ENCODE data around the gene ELP4.

ELP4 gene

GRCh38 chr11:31828217-31828616, 318.6 kb downstream of the ELP4 start:
- TF ChIP-seq, protein P1, sequence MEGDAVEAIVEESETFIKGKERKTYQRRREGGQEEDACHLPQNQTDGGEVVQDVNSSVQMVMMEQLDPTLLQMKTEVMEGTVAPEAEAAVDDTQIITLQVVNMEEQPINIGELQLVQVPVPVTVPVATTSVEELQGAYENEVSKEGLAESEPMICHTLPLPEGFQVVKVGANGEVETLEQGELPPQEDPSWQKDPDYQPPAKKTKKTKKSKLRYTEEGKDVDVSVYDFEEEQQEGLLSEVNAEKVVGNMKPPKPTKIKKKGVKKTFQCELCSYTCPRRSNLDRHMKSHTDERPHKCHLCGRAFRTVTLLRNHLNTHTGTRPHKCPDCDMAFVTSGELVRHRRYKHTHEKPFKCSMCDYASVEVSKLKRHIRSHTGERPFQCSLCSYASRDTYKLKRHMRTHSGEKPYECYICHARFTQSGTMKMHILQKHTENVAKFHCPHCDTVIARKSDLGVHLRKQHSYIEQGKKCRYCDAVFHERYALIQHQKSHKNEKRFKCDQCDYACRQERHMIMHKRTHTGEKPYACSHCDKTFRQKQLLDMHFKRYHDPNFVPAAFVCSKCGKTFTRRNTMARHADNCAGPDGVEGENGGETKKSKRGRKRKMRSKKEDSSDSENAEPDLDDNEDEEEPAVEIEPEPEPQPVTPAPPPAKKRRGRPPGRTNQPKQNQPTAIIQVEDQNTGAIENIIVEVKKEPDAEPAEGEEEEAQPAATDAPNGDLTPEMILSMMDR (conservative IDR thresholded peaks at IDR 0.05) = no peak
- H3K27ac ChIP-seq = no peak overlapping the region

- no peak overlapping the region for H3K27ac ChIP-seq
- TF ChIP-seq, protein P1 (conservative IDR thresholded peaks at IDR 0.05) = no peak
Observed at GRCh38 chr11:31830406-31830805, 320.8 kb downstream of the ELP4 start.

GRCh38 chr11:31834237-31834636, 324.7 kb downstream of the ELP4 start:
- TF ChIP-seq, protein P1 (conservative IDR thresholded peaks at IDR 0.05) = no peak
- no peak overlapping the region for H3K27ac ChIP-seq

Data from VCaP (cell line).